ENCODE results near the gene TOMM7. TPM values are rescaled to one million over a fixed set of nuclear protein-coding genes. Genes with fewer than 3 reads are reported as not detected.
"Not testable (repeated sequence)": the region's sequence is repeated elsewhere in the genome, so short reads cannot be mapped to it uniquely, and the experiment has no call there.

The TOMM7 gene
- total RNA-seq, 2 experiments from 2014 or later = 206 to 240 TPM

DNA sequence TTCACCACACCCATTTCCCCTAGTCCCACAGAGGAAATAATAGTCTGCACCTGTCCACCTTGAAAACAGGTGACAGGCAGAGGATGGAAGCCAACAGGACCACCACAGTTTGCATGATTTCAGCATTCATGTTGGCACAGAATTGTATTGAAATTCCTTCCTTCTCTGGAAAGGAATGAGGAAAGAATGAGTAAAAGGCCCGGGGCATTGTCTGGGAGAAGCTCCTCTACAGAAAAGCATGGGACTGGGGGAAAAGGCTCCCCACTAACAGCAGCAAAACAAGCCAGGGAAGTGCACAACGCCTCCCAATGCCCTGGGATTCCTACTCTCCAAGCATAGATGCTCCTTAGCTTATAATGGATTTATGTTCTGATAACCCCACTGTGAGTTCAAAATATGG is 28.5 kb upstream of the TOMM7 start:
- CTCF ChIA-PET = interaction anchor here (1.5 to 1.8 kb wide), 2 partner anchors 10 to 205 kb away, joined by 4 to 7 read pairs; no protein-coding TSS in a partner anchor
- TF ChIP-seq CTCF (IDR thresholded peaks at IDR 0.05) = no peak
- intact Hi-C loops (cut with micrococcal nuclease) = loop anchor here (10.0 kb wide), 1 partner anchor 164 kb away; the partner anchor contains the start of gene HYCC1
- peaks cover 10% of the 10 kb centered on the region for H3K36me3 Mint-ChIP-seq (ENCODE audit: low read depth)
- ATAC-seq (no peak), DNase-seq (no peak)
- H3K27ac Mint-ChIP-seq = no peak overlapping the region
- POLR2A ChIA-PET = interaction anchor here (1.0 to 1.3 kb wide), 3 partner anchors 14 to 26 kb away, joined by 3 to 5 read pairs (median 3); no protein-coding TSS in a partner anchor
- no peaks in the 10 kb centered on the region for H3K9me3 Mint-ChIP-seq
- H3K4me3 Mint-ChIP-seq = no peak overlapping the region
- H3K4me1 Mint-ChIP-seq (ENCODE audit: low read depth) = peaks cover 10% of the 10 kb centered on the region
- no peaks in the 10 kb centered on the region for H3K27me3 Mint-ChIP-seq

GRCh38 chr7:22850394-22850793 is 27.7 kb upstream of the TOMM7 start:
- not testable (repeated sequence) for H3K36me3 Mint-ChIP-seq (ENCODE audit: low read depth); H3K27ac Mint-ChIP-seq; DNase-seq; H3K27me3 Mint-ChIP-seq; ATAC-seq; H3K4me1 Mint-ChIP-seq (ENCODE audit: low read depth); H3K4me3 Mint-ChIP-seq; H3K9me3 Mint-ChIP-seq
- intact Hi-C loops (cut with micrococcal nuclease) = loop anchor here (10.0 kb wide), 1 partner anchor 164 kb away; the partner anchor contains the start of gene HYCC1
- ChIA-PET POLR2A (interaction anchor here (1.1 kb wide), 1 partner anchor 17 kb away, joined by 3 read pairs; no protein-coding TSS in a partner anchor), CTCF (interaction anchor here (1.5 kb wide), 2 partner anchors 205 to 206 kb away, joined by 3 to 4 read pairs; no protein-coding TSS in a partner anchor)

DNA sequence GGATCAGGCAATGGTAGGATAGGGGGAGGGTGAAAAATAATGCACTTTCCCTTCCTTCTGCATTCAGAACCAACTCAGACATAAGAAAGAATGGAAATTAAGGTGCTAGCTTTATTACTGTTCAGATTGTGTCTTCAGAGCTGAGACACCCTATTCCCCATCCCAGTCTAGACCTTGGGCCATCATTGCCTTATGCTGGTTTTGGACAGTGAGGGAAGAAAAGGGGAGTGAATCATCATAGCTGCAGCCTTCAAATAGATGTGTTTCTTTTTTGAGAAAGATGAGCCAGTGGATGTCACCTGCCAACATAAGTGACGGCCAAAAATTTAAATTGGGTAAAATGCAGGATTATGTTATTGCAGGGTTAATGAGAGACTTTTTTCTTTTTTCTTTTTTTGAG is 27.0 kb upstream of the TOMM7 start:
- H3K4me1 Mint-ChIP-seq (ENCODE audit: low read depth) = peaks cover 6% of the 10 kb centered on the region
- H3K36me3 Mint-ChIP-seq (ENCODE audit: low read depth) = no peaks in the 10 kb centered on the region
- no peaks in the 10 kb centered on the region for H3K27me3 Mint-ChIP-seq
- POLR2A ChIA-PET = no interaction called here
- no peak overlapping the region for H3K27ac Mint-ChIP-seq
- intact Hi-C loops (cut with micrococcal nuclease) = loop anchor here (10.0 kb wide), 1 partner anchor 165 kb away; the partner anchor contains the start of gene HYCC1
- no peak for ATAC-seq
- H3K9me3 Mint-ChIP-seq = no peaks in the 10 kb centered on the region
- no peak overlapping the region for H3K4me3 Mint-ChIP-seq
- DNase-seq = no peak
- CTCF ChIA-PET = interaction anchor here (1.5 kb wide), 1 partner anchor 206 kb away, joined by 3 read pairs; no protein-coding TSS in a partner anchor
- no peak for TF ChIP-seq CTCF (IDR thresholded peaks at IDR 0.05)

DNA sequence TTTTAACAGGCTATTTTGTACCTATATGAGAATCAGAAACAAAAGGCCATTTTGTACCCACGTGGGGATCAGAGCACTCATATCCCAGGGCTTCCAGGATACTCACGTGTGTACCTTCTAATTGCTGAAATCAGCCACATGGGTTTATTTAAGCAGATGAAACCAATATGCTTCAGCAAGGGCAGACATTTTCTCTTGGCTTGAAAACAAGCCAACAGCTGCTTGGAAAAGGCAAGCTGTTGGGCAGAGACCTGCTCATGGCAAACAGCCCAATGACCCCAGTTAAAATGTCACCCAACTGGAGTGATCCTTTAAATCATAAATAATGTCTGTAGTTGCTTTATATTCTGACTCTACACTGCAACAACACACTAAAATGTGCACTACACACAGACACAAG is 26.5 kb upstream of the TOMM7 start:
- Mint-ChIP-seq H3K27ac (no peak overlapping the region), H3K4me1 (ENCODE audit: low read depth) (peaks cover 6% of the 10 kb centered on the region), H3K27me3 (no peaks in the 10 kb centered on the region), H3K36me3 (ENCODE audit: low read depth) (no peaks in the 10 kb centered on the region), H3K4me3 (no peak overlapping the region), H3K9me3 (no peaks in the 10 kb centered on the region)
- DNase-seq = no peak
- ChIA-PET CTCF (interaction anchor here (1.5 kb wide), 1 partner anchor 206 kb away, joined by 3 read pairs; no protein-coding TSS in a partner anchor), POLR2A (no interaction called here)
- intact Hi-C loops (cut with micrococcal nuclease) = no loop called here
- no peak for TF ChIP-seq CTCF (IDR thresholded peaks at IDR 0.05)
- no peak for ATAC-seq

DNA sequence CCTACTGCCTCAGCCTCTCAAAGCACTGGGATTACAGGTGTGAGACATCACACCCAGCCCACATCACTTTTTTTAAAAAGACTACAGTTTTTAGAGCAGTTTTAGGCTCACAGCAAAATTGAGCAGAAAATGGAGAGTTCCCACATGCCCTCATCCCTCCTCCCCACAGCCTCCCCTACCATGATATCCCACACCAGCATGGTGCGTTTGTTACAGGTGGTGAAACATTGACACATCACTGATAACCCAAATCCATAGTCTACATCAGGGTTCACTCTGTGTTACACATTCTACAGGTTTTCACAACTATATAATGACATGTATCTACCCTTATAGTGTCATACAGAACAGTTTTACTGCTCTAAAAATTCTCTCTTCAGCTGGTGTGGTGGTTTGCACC is 24.3 kb upstream of the TOMM7 start:
- H3K9me3 Mint-ChIP-seq = no peaks in the 10 kb centered on the region
- no peak overlapping the region for H3K4me3 Mint-ChIP-seq
- DNase-seq (no peak), ATAC-seq (no peak)
- no peak overlapping the region for H3K27ac Mint-ChIP-seq
- no peaks in the 10 kb centered on the region for H3K27me3 Mint-ChIP-seq
- intact Hi-C loops (cut with micrococcal nuclease) = no loop called here
- CTCF ChIA-PET = interaction anchor here (2.1 kb wide), 1 partner anchor 14 kb away, joined by 8 read pairs; no protein-coding TSS in a partner anchor
- POLR2A ChIA-PET = no interaction called here
- TF ChIP-seq CTCF (IDR thresholded peaks at IDR 0.05) = no peak
- no peaks in the 10 kb centered on the region for H3K36me3 Mint-ChIP-seq (ENCODE audit: low read depth)
- H3K4me1 Mint-ChIP-seq (ENCODE audit: low read depth) = no peaks in the 10 kb centered on the region
